HG03045 (cell line): ENCODE measurements around the gene NOL9.
"Not testable (repeated sequence)": the region's sequence is repeated elsewhere in the genome, so short reads cannot be mapped to it uniquely, and the experiment has no call there.

Experiments used
- ATAC-seq: cut with Tn5 transposase; IDR thresholded peaks from one replicate; pipeline ENCODE4 v1.9.1; 2021; ENCODE audit warnings: mild to moderate bottlenecking, moderate library complexity; ENCODE audit not compliant: unreplicated experiment

Gene NOL9

GRCh38 chr1:6506210-6507036, 47.9 kb downstream of the NOL9 start:
- no peak for ATAC-seq

GRCh38 chr1:6505367-6506209, 48.7 kb downstream of the NOL9 start:
- no peak for ATAC-seq

GRCh38 chr1:6504887-6505286, 49.4 kb downstream of the NOL9 start:
- ATAC-seq: no peak

GRCh38 chr1:6503884-6504602, 50.3 kb downstream of the NOL9 start:
- ATAC-seq: no peak

GRCh38 chr1:6502000-6502891, 52.1 kb downstream of the NOL9 start:
- ATAC-seq: no peak

GRCh38 chr1:6501279-6501813, 53.0 kb downstream of the NOL9 start:
- ATAC-seq: no peak

- no peak for ATAC-seq
Measured at GRCh38 chr1:6500544-6501278, 53.6 kb downstream of the NOL9 start.

GRCh38 chr1:6499296-6499695, 55.0 kb downstream of the NOL9 start:
- ATAC-seq: no peak

- no peak for ATAC-seq
Measured at GRCh38 chr1:6498576-6499111, 55.7 kb downstream of the NOL9 start.

GRCh38 chr1:6497867-6498575, 56.3 kb downstream of the NOL9 start:
- no peak for ATAC-seq

- ATAC-seq: no peak
Measured at GRCh38 chr1:6497215-6497866, 57.0 kb downstream of the NOL9 start.

- ATAC-seq: no peak
Measured at GRCh38 chr1:6496890-6497214, 57.5 kb downstream of the NOL9 start.

- ATAC-seq: no peak
Measured at GRCh38 chr1:6496365-6496721, 58.0 kb downstream of the NOL9 start.

- ATAC-seq: no peak
Measured at GRCh38 chr1:6495540-6496364, 58.6 kb downstream of the NOL9 start.

- ATAC-seq: no peak
Measured at GRCh38 chr1:6495041-6495441, 59.3 kb downstream of the NOL9 start.

- ATAC-seq: no peak
Measured at GRCh38 chr1:6494627-6495026, 59.7 kb downstream of the NOL9 start.

GRCh38 chr1:6493834-6494223, 60.5 kb downstream of the NOL9 start:
- ATAC-seq: not testable (repeated sequence)
